EH (cell line): Measurements from ENCODE around the gene PMM1.
A peak's percentile ranks its signal among the peaks of the same experiment; 100 is the strongest.
"Not testable (repeated sequence)": the region's sequence is repeated elsewhere in the genome, so short reads cannot be mapped to it uniquely, and the experiment has no call there.

ENCODE experiments used
- DNase-seq: peaks from one replicate; pipeline ENCODE4 v3.0.0-alpha.2; 2015; ENCODE audit warnings: low read depth

Gene PMM1

DNA sequence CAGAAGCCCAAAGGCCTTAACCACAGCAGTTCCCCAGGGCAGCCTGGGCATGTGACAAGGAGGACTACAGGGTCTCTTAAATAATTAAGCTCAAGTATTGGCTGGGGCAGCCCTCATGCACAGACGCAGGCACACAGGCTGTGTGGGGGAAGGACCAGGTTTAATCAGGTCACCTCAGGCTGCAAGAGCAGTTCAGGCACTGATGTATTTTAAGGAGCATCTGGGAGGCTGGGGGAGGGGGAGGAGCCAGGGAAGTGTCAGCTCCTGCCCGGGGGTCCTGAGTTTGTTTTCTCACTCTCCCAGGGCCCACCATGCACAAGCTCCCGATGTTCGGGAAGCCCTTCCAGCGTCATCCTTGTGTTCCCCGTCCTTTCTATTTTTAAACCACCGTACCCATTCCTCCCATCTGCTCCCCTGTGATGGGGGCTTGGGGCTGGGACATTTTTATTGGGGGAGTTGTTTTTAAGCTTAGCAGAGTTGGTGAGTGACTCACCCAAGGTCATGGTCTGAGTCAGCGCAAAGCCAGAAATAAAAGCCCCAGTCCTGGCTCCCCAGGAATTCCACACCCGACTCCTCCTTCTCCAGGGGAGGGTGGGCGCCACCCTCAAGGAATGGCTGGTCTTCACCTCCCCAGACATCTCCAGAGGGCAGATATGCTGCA lies 26.5 kb downstream of the PMM1 start:
- peak; percentile 95 for DNase-seq

DNA sequence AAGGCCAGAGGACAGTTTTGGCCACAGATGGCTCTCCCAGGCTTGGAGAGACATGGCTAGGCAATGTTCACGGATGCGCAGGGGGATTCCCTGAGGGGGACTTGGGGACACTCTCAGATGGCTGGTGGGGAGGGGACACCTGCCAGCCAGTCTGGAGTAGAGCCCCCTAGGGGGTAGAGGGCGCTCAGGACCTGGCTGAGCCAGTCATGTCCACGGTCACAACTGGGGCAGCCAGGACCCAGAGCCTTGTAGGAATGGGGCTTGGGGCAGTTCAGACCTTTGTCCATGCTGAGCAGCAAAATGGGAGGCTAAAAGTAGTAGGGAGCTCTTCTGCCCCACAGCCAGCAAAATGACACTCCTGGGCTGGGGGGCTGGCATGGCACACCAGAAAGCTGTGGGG lies 27.2 kb downstream of the PMM1 start:
- no peak for DNase-seq

DNA sequence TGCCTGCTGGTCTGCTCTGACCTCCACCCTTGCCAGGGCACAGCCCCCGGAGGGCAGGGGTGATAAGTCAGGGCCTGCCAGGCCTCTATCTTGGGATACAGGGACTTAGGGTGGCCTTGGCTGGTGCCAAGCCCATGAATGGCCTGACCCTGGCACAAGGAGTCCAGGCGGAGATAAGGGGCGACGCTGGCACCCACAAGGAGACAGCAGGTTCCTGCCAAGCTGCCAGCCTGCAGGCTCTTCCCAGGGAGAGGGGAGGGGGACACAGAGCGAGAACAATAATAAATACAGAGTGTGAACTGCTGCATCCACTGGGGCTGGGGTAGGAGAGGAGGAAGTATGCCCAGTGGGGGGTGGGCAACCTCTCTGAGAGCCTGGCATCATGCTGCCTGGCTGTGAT lies 27.9 kb downstream of the PMM1 start:
- no peak for DNase-seq

DNA sequence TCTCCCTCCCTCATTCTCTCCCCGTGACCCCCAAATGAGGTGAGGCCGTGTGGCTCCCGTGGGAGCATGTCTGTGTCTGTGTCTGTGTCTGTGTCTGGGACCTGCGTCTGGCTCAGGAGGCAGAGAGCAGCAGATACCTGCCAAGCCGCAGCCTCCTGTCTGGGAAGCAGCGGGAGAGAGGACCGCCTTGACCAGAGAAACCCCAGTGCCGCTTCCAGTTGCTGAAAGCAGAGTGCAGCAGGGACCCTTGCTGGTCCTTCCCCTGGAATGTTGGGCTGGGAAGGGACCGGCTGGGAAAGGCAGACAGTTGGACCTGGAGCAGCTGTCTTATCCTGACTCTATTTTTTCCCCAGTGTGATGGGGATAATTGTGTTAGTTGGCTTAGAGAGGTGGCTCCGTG lies 28.3 kb downstream of the PMM1 start:
- DNase-seq: peak; percentile 29

DNA sequence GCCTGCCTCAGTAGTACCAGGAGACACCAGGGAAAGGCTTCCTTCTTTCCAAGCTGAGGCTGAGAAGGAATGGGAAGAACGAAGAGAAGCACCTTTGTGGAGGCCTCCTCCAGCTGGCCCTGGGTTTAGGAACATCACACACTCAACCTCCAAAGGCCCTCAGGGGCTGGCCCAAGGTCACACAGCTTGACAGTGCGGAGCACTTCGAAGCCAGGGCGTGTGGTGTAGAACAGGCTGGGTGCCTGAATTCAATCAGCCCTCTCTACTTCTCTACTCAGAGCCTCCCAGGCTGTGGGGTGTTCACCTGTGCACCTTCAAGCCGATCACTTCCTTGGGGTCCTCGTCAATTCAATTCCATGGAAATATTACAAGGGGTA lies 29.6 kb downstream of the PMM1 start:
- DNase-seq: no peak

DNA sequence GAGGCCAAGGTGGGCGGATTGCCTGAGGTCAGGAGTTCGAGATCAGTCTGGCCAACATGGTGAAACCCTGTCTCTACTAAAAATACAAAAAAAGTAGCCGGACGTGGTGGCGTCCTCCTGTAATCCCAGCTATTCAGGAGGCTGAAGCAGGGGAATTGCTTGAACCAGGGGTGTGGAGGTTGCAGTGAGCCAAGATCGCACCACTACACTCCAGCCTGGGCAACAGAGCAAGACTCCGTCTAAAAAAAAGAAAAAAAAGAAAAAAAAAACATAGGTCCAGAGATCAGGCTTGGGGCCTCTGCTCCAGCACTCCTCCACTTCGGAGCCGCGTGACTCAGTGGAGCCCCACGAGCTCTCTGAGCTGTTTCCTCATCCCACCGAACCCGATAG lies 31.4 kb downstream of the PMM1 start:
- DNase-seq: not testable (repeated sequence)

DNA sequence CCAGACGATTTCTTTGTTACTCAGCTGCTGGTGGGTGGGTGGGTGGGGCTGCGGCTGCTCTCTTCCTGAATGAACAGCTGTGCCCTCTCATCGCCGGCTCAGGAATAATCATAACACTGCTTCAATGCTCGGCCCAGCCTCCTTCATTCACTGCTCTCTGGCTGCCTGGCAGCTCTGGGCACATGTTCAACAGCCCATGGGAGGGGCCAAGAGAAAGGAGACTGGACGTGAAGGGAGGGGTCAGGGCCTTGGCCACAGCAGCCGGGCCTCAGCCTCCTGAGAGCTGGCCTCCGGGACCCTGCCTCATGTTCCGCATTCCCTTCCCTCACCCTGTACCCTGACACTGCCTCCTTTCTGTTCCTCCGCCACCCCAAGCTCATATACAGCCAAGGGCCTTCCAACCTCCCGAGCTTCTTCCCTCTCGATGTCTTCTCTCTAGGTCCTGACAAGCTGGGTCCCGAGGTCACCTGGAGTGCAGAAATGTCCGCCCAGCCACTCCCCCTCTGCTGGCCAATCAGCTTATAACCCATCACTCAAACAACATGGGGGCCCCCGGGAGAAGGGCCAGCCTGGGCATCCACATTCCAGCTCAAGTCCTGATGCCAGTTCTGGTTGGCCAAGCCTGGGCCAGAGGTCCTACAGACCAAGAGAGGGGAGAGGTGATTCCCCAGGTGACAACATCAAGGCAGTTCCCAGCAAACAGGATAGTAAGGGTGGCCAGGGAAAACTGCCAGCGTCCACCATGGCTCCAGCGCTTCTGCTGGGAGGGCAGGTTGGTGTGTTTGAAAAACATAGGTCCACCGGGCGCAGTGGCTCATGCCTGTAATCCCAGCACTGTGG lies 32.0 kb downstream of the PMM1 start:
- DNase-seq: peak; percentile 77

DNA sequence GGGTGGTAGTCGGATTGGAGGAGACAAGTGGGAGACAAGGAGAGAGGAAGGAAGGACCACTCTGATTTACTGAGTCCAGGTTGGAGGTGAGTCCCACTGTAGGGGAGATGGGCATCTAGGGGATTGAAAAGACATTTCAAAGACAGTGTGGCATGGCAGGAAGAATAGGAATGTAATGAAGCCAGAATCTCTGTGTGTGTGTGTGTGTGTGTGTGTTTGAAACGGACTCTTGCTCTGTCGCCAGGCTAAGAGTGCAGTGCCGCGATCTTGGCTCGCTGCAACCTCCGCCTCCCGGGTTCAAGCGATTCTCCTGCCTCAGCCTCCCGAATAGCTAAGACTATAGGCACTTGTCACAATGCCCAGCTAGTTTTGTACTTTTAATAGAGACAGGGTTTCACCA lies 33.1 kb downstream of the PMM1 start:
- DNase-seq: no peak

DNA sequence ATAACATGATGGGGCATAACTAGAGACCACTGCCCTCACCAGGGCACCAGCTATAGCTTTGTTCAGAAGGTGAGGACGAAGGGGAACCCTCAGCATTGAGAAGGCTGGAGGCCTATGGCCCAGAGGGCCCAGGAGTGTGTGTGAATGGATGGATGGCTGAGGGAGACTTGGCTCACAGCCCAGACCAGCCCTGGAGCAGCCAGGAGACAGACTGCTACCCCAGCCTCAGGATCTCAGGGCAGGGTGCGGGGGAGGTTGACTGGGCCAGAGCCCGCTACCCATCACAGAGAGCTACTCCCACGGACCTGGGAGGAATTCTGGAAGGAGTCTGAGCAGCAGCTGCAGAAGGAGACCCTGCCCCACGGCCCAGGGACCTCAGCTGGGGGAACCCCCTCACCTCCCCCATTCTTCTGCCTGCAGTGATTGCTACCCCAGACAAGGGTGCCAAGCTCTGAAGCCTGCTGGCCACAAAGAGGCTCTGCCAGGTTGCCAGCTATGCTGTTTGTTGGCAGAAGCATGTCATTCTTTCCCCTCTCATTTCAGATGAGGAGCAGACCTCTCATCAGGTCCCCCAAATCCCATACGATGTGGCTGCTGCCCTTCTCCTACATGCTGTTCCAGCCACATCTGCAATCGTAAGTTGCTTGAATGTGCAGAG lies 34.2 kb downstream of the PMM1 start:
- DNase-seq: no peak

DNA sequence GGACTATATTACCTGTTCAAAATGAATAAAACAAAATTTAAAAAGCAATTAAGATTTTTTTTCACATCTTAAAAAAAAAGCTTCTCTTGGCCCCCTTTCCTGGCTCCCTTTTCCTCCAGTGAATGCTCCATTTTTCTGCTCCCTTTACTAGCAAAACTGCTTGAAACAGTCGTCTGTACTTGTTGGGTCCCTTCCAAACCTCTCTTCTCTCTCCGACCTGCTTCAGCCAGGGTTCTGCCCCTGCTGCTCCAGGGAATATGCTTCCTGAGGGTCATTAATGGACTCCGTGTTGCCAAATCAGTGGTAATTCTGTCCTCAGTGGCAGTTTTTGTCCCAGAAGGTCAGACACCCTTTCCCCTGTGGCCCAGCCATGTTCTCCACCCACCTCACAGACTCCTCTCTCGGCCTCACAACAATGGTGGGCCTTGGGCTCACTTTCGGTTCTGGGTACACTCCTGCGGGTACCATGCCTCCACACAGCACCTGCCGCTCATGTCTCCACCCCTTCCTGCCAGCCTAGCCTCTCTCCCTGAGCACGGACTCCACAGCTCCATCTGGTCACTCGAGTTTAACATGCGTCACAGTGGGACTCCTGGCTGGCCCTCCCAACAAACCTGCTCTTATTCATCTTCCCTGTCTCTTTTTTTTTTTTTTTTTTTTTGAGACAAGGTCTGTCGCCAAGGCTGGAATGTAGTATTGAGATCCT lies 37.6 kb downstream of the PMM1 start:
- no peak for DNase-seq

DNA sequence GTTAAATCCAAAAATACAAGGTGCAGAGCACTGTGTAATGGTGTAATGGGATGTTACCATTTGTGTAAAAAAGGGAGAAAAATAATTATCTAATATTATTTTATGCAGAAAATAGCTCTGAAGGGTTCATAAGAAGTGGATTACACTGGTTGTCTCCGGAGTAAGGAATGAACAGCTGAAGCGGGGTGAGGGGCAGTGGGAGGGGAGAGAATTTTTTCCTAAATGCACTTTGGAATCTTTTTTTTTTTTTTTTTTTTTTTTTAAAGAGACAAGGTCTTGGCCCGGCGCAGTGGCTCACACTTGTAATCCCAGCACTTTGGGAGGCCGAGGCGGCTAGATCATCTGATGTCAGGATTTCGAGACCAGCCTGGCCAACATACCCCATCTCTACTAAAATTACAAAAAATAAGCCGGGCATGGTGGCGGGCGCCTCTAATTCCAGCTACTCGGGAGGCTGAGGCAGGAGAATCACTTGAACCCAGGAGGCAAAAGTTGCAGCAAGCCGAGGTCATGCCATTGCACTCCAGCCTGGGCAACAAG lies 38.6 kb downstream of the PMM1 start:
- DNase-seq: no peak

DNA sequence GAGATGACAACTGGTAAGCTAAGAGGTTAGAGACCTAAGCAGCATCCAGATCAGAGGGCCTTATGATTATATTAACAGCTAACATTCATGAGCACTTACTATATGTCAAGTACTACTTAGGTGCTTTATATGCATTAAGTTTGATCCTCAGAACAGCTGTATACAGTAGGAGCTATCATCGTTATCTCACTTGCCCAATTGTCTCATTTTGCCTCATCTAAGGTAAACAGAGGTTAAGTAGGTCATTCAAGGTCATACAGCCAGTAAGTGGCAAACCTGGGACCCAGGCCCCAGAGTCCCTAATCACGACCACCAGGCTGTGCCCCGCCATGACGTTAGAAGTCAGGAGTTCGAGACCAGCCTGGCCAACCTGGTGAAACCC lies 40.8 kb downstream of the PMM1 start:
- DNase-seq: no peak

DNA sequence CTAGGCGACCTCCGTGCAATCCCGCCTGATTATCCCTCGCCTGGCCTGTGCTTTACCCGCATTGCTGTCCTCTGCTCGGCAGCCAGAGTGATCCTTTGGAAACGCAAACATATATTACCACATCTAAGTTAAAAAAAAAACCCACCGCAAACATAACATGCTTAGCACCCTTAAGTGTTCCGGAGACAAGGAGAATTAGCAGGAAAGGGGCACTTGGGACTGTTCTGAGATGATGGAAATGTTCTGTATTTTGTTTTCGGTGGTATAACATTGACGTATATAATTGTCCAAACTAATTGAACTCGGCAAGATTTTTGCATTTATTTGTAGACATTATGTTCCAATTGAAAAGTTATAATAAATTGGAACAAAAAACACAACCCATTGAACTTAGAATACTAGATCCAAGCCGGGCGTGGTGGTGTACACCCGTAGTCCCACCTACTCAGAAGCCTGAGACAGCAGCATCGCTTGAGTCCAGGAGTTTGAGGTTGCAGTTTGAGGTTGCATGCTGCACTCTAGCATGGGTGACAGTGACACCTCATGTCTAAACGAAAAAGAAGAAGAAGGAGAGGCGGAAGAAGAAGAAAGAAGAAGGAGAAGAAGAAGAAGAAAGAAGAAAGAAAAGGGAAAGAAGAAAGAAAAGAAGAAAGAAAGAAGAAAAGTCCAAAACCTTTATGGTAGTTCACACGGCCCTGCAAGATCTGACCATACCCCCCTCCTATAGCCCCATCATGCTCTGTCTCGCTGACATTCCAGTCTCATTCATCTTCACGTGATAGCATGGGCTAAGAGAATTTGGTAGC lies 44.8 kb downstream of the PMM1 start:
- DNase-seq: no peak

DNA sequence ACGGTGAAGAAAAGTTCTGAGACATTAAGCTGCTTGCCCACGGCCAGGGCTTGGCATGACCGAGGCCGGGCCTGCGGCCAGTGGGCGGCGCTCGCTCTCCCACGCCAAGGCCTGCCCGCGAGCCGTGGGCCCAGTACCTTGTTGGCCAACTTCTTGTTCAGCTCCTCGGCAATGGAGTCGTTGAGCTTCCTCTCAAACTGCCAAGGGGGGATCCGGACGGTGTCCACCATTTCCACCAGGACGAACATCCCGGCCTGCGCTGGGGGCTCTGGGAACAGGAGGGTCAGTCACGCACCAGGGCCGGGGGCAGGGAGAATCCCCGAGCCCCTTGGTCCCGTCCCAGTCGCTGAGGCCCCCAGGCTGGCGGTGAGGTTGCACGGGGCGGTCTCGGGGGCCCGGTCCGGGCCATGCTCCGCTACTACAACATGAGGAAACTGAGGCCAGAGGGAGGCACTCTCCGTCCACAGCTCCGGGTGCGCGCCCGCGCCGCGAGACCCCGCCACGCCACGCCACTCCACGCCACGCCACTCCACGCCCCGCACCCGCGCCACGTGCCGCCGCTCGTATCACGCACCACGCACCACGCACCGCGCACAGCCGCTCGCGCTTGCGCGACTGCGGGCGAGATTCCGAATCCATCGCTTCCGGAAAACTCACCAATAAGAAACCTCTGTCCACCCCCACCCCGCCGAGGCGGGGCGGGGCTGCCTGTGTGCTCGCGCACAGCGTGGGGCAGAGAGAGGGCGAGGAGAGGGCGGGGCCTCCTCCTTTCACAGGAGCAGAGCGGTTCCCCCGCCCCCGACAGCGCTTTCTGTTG lies 45.6 kb downstream of the PMM1 start, which contains the start of gene POLR3H:
Gene POLR3H (minus strand): TSS at position 617 of the 817 bp plus-strand sequence. CDS start 369 bp downstream, at position 248.
- DNase-seq: peak; percentile 98

DNA sequence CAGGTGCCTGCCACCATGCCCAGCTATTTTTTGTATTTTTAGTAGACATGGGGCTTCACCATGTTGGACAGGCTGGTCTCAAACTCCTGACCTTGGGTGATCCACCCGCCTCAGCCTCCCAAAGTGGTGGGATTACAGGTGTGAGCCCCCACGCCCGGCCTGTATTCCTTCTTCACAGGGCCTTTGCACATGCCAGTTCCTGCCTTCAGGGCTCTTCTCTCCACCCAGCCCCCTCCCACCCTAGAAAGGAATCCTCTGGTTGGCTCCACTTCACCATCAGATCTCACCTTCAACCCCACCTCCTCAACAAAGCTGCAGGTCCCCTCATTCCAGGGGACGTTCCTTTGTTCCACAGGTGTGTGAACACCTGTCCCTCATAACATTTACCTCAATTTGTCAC lies 47.4 kb downstream of the PMM1 start:
- DNase-seq: no peak

DNA sequence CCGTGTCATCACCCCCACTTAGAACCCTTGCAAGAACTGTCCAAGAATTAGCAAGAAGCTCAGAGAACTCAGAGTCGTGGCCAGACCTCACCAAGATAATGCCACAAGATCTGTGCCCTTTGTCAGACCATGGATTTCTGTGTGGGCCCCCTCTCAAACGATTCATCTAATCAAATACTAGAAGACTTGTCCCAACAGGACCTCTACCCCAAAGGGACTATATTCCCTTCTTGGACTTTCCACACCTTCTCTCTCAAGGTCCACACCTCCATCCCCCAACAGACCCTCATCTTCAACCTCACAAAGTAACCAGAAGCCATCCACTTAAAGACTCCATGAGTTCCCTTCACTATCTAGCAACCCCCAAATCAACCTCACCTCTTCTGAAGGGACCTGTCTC lies 48.2 kb downstream of the PMM1 start:
- no peak for DNase-seq

DNA sequence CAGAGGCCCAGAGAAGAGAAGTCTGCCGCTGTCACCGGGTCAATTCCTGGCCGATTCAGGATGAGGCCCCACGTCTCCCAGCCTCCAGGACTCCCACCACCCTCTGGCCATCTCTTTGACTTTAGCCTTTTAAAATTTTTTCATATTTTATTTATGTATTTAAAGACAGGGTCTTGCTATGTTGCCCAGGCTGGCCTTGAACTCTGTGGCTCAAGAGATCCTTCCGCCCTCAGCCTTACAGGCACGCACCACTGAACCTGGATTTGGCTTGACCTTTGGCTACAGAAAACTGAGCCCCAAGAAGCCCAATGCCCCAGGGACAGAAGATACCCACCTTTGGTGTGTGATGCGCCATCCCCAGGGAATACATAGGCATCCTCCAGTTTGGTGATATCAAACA lies 49.3 kb downstream of the PMM1 start:
- no peak for DNase-seq

DNA sequence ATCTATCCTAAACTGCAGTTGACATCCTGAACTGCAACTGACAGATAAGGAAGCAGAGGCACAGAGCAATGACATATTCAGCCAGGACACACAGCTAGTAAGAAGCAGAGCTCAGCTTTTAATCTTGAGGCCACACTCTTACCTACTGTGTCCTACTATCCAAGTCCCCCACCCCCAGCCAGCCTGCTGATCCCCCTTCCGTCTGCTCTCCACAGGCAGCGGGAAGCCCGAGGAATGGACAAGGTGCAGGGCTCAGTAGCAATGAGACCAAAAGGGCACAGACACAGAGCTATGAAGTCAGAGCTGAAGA lies 49.7 kb downstream of the PMM1 start:
- DNase-seq: no peak

DNA sequence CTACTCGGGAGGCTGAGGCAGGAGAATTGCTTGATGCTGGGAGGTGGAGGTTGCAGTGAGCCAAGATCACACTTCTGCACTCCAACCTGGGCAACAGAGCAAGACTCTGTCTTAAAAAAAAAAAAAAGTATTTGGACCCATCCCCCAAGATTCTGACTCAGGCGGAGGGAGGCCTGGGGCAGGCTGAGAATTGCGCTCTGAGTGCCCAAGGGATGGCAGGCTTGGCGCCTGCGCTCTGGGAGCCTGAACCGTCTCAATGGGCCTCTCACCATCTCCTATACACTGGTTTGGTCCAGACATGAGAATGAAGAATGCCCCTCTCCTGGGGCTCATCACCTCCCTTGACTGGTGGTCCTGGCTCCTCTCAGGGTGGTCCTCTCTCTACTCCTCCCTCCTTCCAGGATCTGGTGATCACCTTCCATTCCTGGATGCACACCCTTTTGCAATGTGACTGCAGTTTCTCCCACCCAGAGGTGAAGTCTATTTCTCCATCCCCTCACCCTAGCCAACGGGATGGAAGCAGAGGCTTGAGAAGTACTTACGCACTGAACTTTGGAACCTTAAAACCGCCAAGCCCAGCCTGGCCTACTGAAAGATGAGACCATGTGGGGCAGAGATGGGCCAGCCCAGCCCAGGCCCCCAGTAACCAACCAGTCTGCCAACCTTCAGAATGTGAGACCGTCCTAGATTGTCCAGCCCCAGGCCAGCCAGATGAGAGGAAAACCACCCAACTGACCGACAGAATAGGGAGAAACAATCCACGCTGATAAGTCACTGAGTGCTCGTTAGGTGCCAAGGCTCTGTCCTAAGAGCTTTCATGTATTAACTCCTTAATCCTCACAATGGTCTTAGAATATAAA lies 50.3 kb downstream of the PMM1 start:
- peak; percentile 57 for DNase-seq

DNA sequence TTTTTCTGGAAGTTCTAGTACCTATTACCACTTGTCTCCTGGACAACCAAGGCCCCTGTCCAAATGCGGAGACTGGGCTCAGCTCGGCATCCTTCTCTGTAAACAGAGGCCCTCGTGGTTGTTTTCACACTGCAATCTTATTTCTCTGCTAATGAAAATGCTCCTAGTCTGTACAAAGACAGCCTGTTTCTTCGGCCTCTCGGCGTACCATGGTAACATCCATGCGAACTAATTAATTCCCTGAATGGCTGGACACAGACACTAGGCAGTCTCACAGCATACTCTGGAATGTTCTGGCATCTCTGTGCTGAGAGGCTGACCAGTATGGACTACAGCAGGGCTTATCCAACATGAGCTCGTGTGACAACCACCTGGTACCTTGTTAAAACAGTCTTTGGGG lies 51.1 kb downstream of the PMM1 start:
- DNase-seq: no peak
